Loucy (cell line): Measurements from ENCODE around the gene FOXD1.

Experiments
- H2AFZ ChIP-seq: fragments of 200-600 bp; sonication (generic); 2 replicates; pipeline ENCODE4 v1.6.0; 2016; ENCODE audit warnings: antibody characterized with exemption, mild to moderate bottlenecking, low read length, moderate library complexity
- H3F3A ChIP-seq: fragments of 200-600 bp; 2 replicates; pipeline ENCODE4 v1.6.0; 2016; ENCODE audit warnings: antibody characterized with exemption, low read depth, mild to moderate bottlenecking
- H3K27me3 ChIP-seq: fragments of 200-600 bp; sonication (generic); 2 replicates; pipeline ENCODE4 v1.6.1; 2014; ENCODE audit warnings: low read length, mild to moderate bottlenecking; ENCODE audit not compliant: insufficient read depth, poor library complexity, severe bottlenecking
- H3K36me3 ChIP-seq: fragments of 200-600 bp; sonication (generic); 2 replicates; pipeline ENCODE4 v1.6.1; 2016; ENCODE audit warnings: low read length; ENCODE audit not compliant: insufficient read depth
- H3K4me1 ChIP-seq: fragments of 200-600 bp; sonication (generic); 2 replicates; pipeline ENCODE4 v1.5.1; 2014; ENCODE audit warnings: low read length, mild to moderate bottlenecking; ENCODE audit not compliant: insufficient read depth, poor library complexity, severe bottlenecking
- H3K4me2 ChIP-seq: fragments of 200-600 bp; sonication (generic); 2 replicates; pipeline ENCODE4 v1.6.0; 2014; ENCODE audit warnings: antibody characterized with exemption, low read length, low read depth, mild to moderate bottlenecking; ENCODE audit not compliant: poor library complexity, severe bottlenecking
- H3K4me3 ChIP-seq: fragments of 200-600 bp; sonication (generic); 2 replicates; pipeline ENCODE4 v1.5.1; 2014; ENCODE audit warnings: low read length, mild to moderate bottlenecking, mixed read lengths; ENCODE audit not compliant: poor library complexity, severe bottlenecking
- H3K79me2 ChIP-seq: fragments of 200-600 bp; sonication (generic); 2 replicates; pipeline ENCODE4 v1.6.1; 2014; ENCODE audit warnings: low read length; ENCODE audit not compliant: insufficient read depth
- H3K9ac ChIP-seq: fragments of 200-600 bp; sonication (generic); 2 replicates; pipeline ENCODE4 v1.6.0; 2014; ENCODE audit warnings: mild to moderate bottlenecking, low read depth, low read length, moderate library complexity; ENCODE audit not compliant: poor library complexity, severe bottlenecking
- H3K9me2 ChIP-seq: fragments of 200-600 bp; sonication (generic); replicated peaks from 2 replicates; pipeline ENCODE4 v1.6.1; 2016; ENCODE audit warnings: low read depth, low read length, mixed read lengths
- H3K9me3 ChIP-seq: fragments of 200-600 bp; sonication (generic); 2 replicates; pipeline ENCODE4 v1.6.1; 2014; ENCODE audit warnings: mild to moderate bottlenecking, antibody characterized with exemption, low read length, low read depth; ENCODE audit not compliant: insufficient read depth
- H4K20me1 ChIP-seq: fragments of 200-600 bp; sonication (generic); 2 replicates; pipeline ENCODE4 v1.6.0; 2014; ENCODE audit warnings: antibody characterized with exemption, low read length, mild to moderate bottlenecking; ENCODE audit not compliant: insufficient read depth, poor library complexity, severe bottlenecking
- CTCF ChIP-seq: fragments of 200-600 bp; sonication (generic); conservative IDR thresholded peaks from 2 replicates; pipeline ENCODE4 v1.5.1; 2014; ENCODE audit warnings: mild to moderate bottlenecking, antibody characterized with exemption, low read length
- EZH2phosphoT487 ChIP-seq: fragments of 200-600 bp; IDR thresholded peaks from 2 replicates; pipeline ENCODE4 v1.6.1; 2018; ENCODE audit warnings: antibody characterized with exemption, mild to moderate bottlenecking, moderate library complexity, borderline replicate concordance

The FOXD1 gene

GRCh38 chr5:73485715-73486114 lies 37.1 kb upstream of the FOXD1 start:
- no peak overlapping the region for H2AFZ ChIP-seq
- no peaks in the 10 kb centered on the region for H3K27me3 ChIP-seq
- H4K20me1 ChIP-seq, result no peaks in the 10 kb centered on the region
- TF ChIP-seq EZH2phosphoT487, result no peak
- no peak for TF ChIP-seq CTCF
- H3F3A ChIP-seq, result no peaks in the 10 kb centered on the region
- H3K4me1 ChIP-seq, result no peaks in the 10 kb centered on the region
- no peaks in the 10 kb centered on the region for H3K9me2 ChIP-seq
- no peaks in the 10 kb centered on the region for H3K9me3 ChIP-seq
- H3K9ac ChIP-seq, result no peak overlapping the region
- no peak overlapping the region for H3K4me2 ChIP-seq
- no peak overlapping the region for H3K4me3 ChIP-seq
- H3K79me2 ChIP-seq, result no peaks in the 10 kb centered on the region
- H3K36me3 ChIP-seq, result no peaks in the 10 kb centered on the region

GRCh38 chr5:73484511-73484910 lies 35.9 kb upstream of the FOXD1 start:
- no peak overlapping the region for H2AFZ ChIP-seq
- H3K79me2 ChIP-seq, result no peaks in the 10 kb centered on the region
- H3K4me3 ChIP-seq, result no peak overlapping the region
- no peaks in the 10 kb centered on the region for H3F3A ChIP-seq
- no peaks in the 10 kb centered on the region for H3K9me2 ChIP-seq
- TF ChIP-seq CTCF (no peak), EZH2phosphoT487 (no peak)
- H3K36me3 ChIP-seq, result no peaks in the 10 kb centered on the region
- H3K27me3 ChIP-seq, result no peaks in the 10 kb centered on the region
- H3K4me1 ChIP-seq, result no peaks in the 10 kb centered on the region
- no peak overlapping the region for H3K9ac ChIP-seq
- H3K4me2 ChIP-seq, result no peak overlapping the region
- H4K20me1 ChIP-seq, result no peaks in the 10 kb centered on the region
- no peaks in the 10 kb centered on the region for H3K9me3 ChIP-seq

GRCh38 chr5:73483676-73484075 lies 35.1 kb upstream of the FOXD1 start:
- TF ChIP-seq EZH2phosphoT487 (no peak), CTCF (no peak)
- Histone ChIP-seq H3F3A (no peaks in the 10 kb centered on the region), H4K20me1 (no peaks in the 10 kb centered on the region), H3K79me2 (no peaks in the 10 kb centered on the region), H3K27me3 (no peaks in the 10 kb centered on the region), H3K4me3 (no peak overlapping the region), H3K4me2 (no peak overlapping the region), H3K9ac (no peak overlapping the region), H3K9me2 (no peaks in the 10 kb centered on the region), H3K4me1 (no peaks in the 10 kb centered on the region), H2AFZ (no peak overlapping the region), H3K9me3 (no peaks in the 10 kb centered on the region), H3K36me3 (no peaks in the 10 kb centered on the region)
